Thyroid gland (tissue), 4 donors: Measurements from ENCODE around the gene TRUB2.
A peak's percentile ranks its signal among the peaks of the same experiment; 100 is the strongest.

Source experiments
- POLR2A ChIP-seq, 2 donors: fragments of 450-650 bp; IDR thresholded peaks; one replicate each; pipeline ENCODE4 v1.6.1; 2017; ENCODE audit warnings: antibody characterized with exemption in 2 of 2, mild to moderate bottlenecking in 2 of 2, moderate library complexity in 1 of 2
- TF ChIP-seq, protein P1 (sequence below), 6 experiments: fragments of 200-600 bp in 3 of 6; fragments of 450-650 bp in 3 of 6; sonication (generic) in 3 of 6; IDR thresholded peaks; one replicate each; pipeline ENCODE4 v1.5.1; 2016 to 2019; ENCODE audit warnings: antibody characterized with exemption in 6 of 6, mild to moderate bottlenecking in 2 of 6, inconsistent platforms in 1 of 6, moderate library complexity in 1 of 6

GRCh38 chr9:128341435-128341849, 19.2 kb upstream of the TRUB2 start:
- TF ChIP-seq, protein P1, sequence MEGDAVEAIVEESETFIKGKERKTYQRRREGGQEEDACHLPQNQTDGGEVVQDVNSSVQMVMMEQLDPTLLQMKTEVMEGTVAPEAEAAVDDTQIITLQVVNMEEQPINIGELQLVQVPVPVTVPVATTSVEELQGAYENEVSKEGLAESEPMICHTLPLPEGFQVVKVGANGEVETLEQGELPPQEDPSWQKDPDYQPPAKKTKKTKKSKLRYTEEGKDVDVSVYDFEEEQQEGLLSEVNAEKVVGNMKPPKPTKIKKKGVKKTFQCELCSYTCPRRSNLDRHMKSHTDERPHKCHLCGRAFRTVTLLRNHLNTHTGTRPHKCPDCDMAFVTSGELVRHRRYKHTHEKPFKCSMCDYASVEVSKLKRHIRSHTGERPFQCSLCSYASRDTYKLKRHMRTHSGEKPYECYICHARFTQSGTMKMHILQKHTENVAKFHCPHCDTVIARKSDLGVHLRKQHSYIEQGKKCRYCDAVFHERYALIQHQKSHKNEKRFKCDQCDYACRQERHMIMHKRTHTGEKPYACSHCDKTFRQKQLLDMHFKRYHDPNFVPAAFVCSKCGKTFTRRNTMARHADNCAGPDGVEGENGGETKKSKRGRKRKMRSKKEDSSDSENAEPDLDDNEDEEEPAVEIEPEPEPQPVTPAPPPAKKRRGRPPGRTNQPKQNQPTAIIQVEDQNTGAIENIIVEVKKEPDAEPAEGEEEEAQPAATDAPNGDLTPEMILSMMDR (IDR thresholded peaks at IDR 0.05), result peak; percentile 34 to 75 (median 62)
- TF ChIP-seq POLR2A (IDR thresholded peaks at IDR 0.05), result no peak
